ENCODE measurements around the gene EIF4EBP3.
"Not testable (repeated sequence)": the region's sequence is repeated elsewhere in the genome, so short reads cannot be mapped to it uniquely, and the experiment has no call there.

Gene EIF4EBP3

GRCh38 chr5:140579188-140579747 lies 31.8 kb downstream of the EIF4EBP3 start:
- not testable (repeated sequence) for DNase-seq

GRCh38 chr5:140587495-140587894 lies 40.0 kb downstream of the EIF4EBP3 start:
- DNase-seq, result no peak

- no peak for DNase-seq
These were observed 41.0 kb downstream of the EIF4EBP3 start for GRCh38 chr5:140588311-140589070.

- no peak for DNase-seq
These were observed 43.4 kb downstream of the EIF4EBP3 start for GRCh38 chr5:140590861-140591260.

- DNase-seq, result peak; percentile 9
These were observed 44.4 kb downstream of the EIF4EBP3 start for GRCh38 chr5:140591747-140592372.

GRCh38 chr5:140593070-140593469 lies 45.6 kb downstream of the EIF4EBP3 start:
- not testable (repeated sequence) for DNase-seq

GRCh38 chr5:140594169-140594568 lies 46.7 kb downstream of the EIF4EBP3 start:
- DNase-seq, result no peak

- no peak for DNase-seq
These were observed 48.3 kb downstream of the EIF4EBP3 start for GRCh38 chr5:140595538-140596300.

- no peak for DNase-seq
These were observed 48.9 kb downstream of the EIF4EBP3 start for GRCh38 chr5:140596321-140596741.

GRCh38 chr5:140598836-140599235 lies 51.4 kb downstream of the EIF4EBP3 start:
- DNase-seq, result no peak

Data from NCI-H82 (cell line).